Measurements from ENCODE around the gene GPX4.

GRCh38 chr19:1141944-1142343 is 38.1 kb downstream of the GPX4 start:
- TF ChIP-seq CTCF (conservative IDR thresholded peaks at IDR 0.05; ENCODE audit: low read length) (no peak), EZH2phosphoT487 (IDR thresholded peaks at IDR 0.05; ENCODE audit: borderline replicate concordance, low read depth, low read length) (no peak)

Measured in OCI-LY7 (cell line).